Ovary (tissue), 9 donors: Measurements from ENCODE around the gene GPD1. TPM values are rescaled to one million over a fixed set of nuclear protein-coding genes. Genes with fewer than 3 reads are reported as not detected.

Experiments used
- DNase-seq, 5 donors: peaks; one replicate each; pipeline ENCODE4 v3.0.0-alpha.2; 2019 to 2020
- H3K27ac ChIP-seq, 2 donors: fragments of 200-600 bp; one replicate each; pipeline versions ENCODE4 v1.5.1 to v1.8.0; 2019 to 2022
- H3K27me3 ChIP-seq: fragments of 200-600 bp; one replicate; pipeline ENCODE4 v1.8.0; 2022
- H3K36me3 ChIP-seq: fragments of 200-600 bp; sonication (generic); one replicate; pipeline ENCODE4 v1.5.1; 2019
- H3K4me1 ChIP-seq: one replicate; pipeline ENCODE4 v1.8.1; 2013; ENCODE audit warnings: mild to moderate bottlenecking, moderate library complexity; ENCODE audit not compliant: insufficient read depth
- H3K4me3 ChIP-seq: fragments of 200-600 bp; sonication (generic); one replicate; pipeline ENCODE4 v1.5.1; 2017
- H3K9me3 ChIP-seq, 2 donors: fragments of 200-600 bp in 1 of 2; sonication (generic) in 1 of 2; one replicate each; pipeline versions ENCODE4 v1.5.1 to v1.8.1; 2013 to 2019; ENCODE audit warnings: mild to moderate bottlenecking in 1 of 2, moderate library complexity in 1 of 2
- CTCF ChIP-seq, 3 donors: fragments of 450-650 bp in 2 of 3; fragments of 200-600 bp in 1 of 3; IDR thresholded peaks; one replicate each; pipeline versions ENCODE4 v1.5.1 to v1.8.0; 2016 to 2022; ENCODE audit warnings: antibody characterized with exemption in 3 of 3, mild to moderate bottlenecking in 1 of 3
- EP300 ChIP-seq: sonication (generic); formaldehyde crosslinking; IDR thresholded peaks from one replicate; pipeline ENCODE4 v1.6.1; 2017; ENCODE audit warnings: antibody characterized with exemption
- POLR2A ChIP-seq: fragments of 450-650 bp; IDR thresholded peaks from one replicate; pipeline ENCODE4 v1.6.1; 2017; ENCODE audit warnings: antibody characterized with exemption, mild to moderate bottlenecking, moderate library complexity
- WGBS, 3 donors: extraction: QIAGEN DNeasy Blood & Tissue Kit in 1 of 3; methylation state at CpG; one replicate each; pipeline versions ENCODE4 v1.1.5 to v1.1.7; 2013 to 2017; 5-methylcytosine and 5-hydroxymethylcytosine counted together
- intact Hi-C, 4 donors: fragments of 100-400 bp; cut with DNase I; formaldehyde crosslinking; loops; one replicate each; pipeline versions ENCODE4 v1.11.0 to v1.15.1; 2022 to 2023
- polyA plus RNA-seq, 2 donors: library from polyadenylated mRNA; stranded (reverse); fragments of 200-250 nt in 1 of 2; fragments of 350-450 nt in 1 of 2; fragmentation: Illumina TruSeq in 1 of 2; extraction: RNeasy Lipid Tissue Mini Kit (QIAGEN cat#74804) in 1 of 2; gene quantifications; one replicate each; pipeline ENCODE4 v1.2.3, GENCODE V29; 2013 to 2014
- total RNA-seq, 7 donors: library from RNA; depleted of rRNA in 2 of 7; stranded (reverse); fragments of >200 nt in 2 of 7; fragmentation: NEBNext Ultra II Directional in 3 of 7; extraction: Animal tissue kit (Norgen Biotek cat#: 25700) in 3 of 7; gene quantifications; one replicate each; pipeline versions ENCODE4 v1.1.0 to v1.2.4, GENCODE V29; 2016 to 2023
- donor health status: DM: no; HTN: no; CAD: no; lungs with moderate emphysema.
- donor health status: DM: no; HTN: no; CAD: no.
- donor health status: Bipolar disorder and iron deficiency.
- donor health status: DM: yes; HTN: yes; CAD: no.
- donor health status: DM: no; HTN: no; CAD: no.
- donor health status: DM: yes; HTN: yes; CAD: no.

The GPD1 gene
- total and polyA plus RNA-seq, 9 donors: 0.10 to 9.4 (median 0.46) TPM

GRCh38 chr12:50104417-50105366, 884 bp downstream of the GPD1 start:
- no peak for TF ChIP-seq EP300
- TF ChIP-seq CTCF (IDR thresholded peaks at IDR 0.05): no peak
- no peak for TF ChIP-seq POLR2A
- WGBS, 3 donors: 73 to 87% (median 81%) methylated on average over 13 to 14 of the region's 14 CpGs
- Histone ChIP-seq H3K4me3 (no peak overlapping the region), H3K27ac (no peak overlapping the region), H3K9me3 (no peaks in the 10 kb centered on the region), H3K4me1 (peaks cover 15% of the 10 kb centered on the region), H3K27me3 (no peaks in the 10 kb centered on the region), H3K36me3 (no peaks in the 10 kb centered on the region)
- intact Hi-C loops: no loop called here
- DNase-seq: no peak

GRCh38 chr12:50105913-50106450, 2.2 kb downstream of the GPD1 start:
- H3K4me1 ChIP-seq: peaks cover 15% of the 10 kb centered on the region
- no peak for TF ChIP-seq EP300
- no peak for TF ChIP-seq CTCF (IDR thresholded peaks at IDR 0.05)
- whole genome bisulfite sequencing, 3 donors: 91 to 96% (median 94%) methylated on average over 12 of the region's 12 CpGs
- intact Hi-C loops: no loop called here
- DNase-seq: no peak
- H3K4me3 ChIP-seq: no peak overlapping the region
- no peaks in the 10 kb centered on the region for H3K27me3 ChIP-seq
- H3K36me3 ChIP-seq: no peaks in the 10 kb centered on the region
- H3K27ac ChIP-seq: no peak overlapping the region
- no peaks in the 10 kb centered on the region for H3K9me3 ChIP-seq

- peaks cover 15% of the 10 kb centered on the region for H3K4me1 ChIP-seq
- H3K9me3 ChIP-seq: no peaks in the 10 kb centered on the region
- H3K27ac ChIP-seq: no peak overlapping the region
- DNase-seq: no peak
- TF ChIP-seq POLR2A (no peak), CTCF (IDR thresholded peaks at IDR 0.05) (no peak), EP300 (no peak)
- H3K4me3 ChIP-seq: no peak overlapping the region
- 58 to 67% (median 66%) methylated on average over 3 of the region's 3 CpGs for WGBS, 3 donors
- no peaks in the 10 kb centered on the region for H3K27me3 ChIP-seq
- no peaks in the 10 kb centered on the region for H3K36me3 ChIP-seq
- intact Hi-C loops: no loop called here
Observed at GRCh38 chr12:50106907-50107306, 3.1 kb downstream of the GPD1 start.

- WGBS, 3 donors: 90 to 95% (median 91%) methylated on average over 17 of the region's 17 CpGs
- no peak overlapping the region for H3K27ac ChIP-seq
- no peaks in the 10 kb centered on the region for H3K36me3 ChIP-seq
- no peak for DNase-seq
- H3K4me3 ChIP-seq: no peak overlapping the region
- no peaks in the 10 kb centered on the region for H3K9me3 ChIP-seq
- peaks cover 13% of the 10 kb centered on the region for H3K4me1 ChIP-seq
- TF ChIP-seq EP300 (no peak), CTCF (IDR thresholded peaks at IDR 0.05) (no peak), POLR2A (no peak)
- intact Hi-C loops: no loop called here
- no peaks in the 10 kb centered on the region for H3K27me3 ChIP-seq
Observed at GRCh38 chr12:50107416-50108268, 3.8 kb downstream of the GPD1 start.
